OCI-LY7 (cell line): ENCODE results near the gene OGA.

ENCODE experiments used
- EZH2phosphoT487 ChIP-seq: fragments of 200-600 bp; sonication (generic); IDR thresholded peaks from 2 replicates; pipeline ENCODE4 v1.6.1; 2018; ENCODE audit warnings: low read depth, borderline replicate concordance, mild to moderate bottlenecking, mixed run types, antibody characterized with exemption, low read length, moderate library complexity, mixed read lengths
- TF ChIP-seq, protein P1 (sequence below): fragments of 200-600 bp; sonication (generic); conservative IDR thresholded peaks from 2 replicates; pipeline ENCODE4 v1.5.1; 2014; ENCODE audit warnings: mild to moderate bottlenecking, antibody characterized with exemption, low read length, moderate library complexity, mixed read lengths

DNA sequence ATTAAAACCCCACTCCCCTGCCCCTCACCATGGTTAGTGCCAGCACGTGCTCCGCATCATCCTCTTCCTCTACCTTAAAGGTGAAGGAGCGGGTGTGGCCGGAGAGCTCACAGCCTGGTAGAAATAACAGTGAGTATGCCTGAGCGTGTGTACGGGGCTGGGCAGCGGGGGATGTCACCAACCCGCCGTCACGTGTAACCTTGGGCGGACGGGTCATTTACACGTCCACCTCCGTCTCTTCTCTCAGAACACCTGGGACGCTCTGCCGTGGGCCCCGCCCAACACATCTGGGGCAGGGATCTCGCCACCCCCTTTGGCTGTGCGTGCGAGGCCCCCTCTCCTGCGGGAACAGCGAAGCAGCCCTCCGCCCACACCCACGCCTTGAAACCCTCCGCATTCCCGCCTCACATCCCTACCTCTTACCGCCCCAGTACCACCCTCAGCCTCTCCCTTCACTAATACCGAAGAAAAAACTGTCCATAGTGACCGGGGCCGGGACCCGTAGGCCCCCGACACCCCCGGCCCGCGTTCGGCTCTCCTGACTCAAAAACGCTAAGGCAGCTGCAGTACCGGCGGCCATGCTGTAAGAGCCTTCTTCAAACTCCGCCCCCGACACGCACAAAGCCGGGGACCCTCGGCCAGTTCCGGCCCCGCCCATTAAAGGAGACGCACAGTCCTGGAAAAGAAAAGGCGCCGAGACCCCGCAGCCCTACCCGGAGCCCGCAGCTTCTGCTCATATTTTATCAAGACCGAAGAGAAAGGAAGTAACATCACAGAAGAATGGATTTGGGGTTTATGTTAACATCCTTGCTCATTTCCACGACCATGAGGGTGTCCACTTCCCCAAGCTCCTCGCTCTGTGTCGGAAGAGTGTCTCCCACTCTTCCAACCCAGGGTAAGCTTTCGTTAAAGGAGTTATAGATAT, 35.2 kb downstream of the OGA start, which contains the start of gene NPM3:
- TF ChIP-seq, protein P1, sequence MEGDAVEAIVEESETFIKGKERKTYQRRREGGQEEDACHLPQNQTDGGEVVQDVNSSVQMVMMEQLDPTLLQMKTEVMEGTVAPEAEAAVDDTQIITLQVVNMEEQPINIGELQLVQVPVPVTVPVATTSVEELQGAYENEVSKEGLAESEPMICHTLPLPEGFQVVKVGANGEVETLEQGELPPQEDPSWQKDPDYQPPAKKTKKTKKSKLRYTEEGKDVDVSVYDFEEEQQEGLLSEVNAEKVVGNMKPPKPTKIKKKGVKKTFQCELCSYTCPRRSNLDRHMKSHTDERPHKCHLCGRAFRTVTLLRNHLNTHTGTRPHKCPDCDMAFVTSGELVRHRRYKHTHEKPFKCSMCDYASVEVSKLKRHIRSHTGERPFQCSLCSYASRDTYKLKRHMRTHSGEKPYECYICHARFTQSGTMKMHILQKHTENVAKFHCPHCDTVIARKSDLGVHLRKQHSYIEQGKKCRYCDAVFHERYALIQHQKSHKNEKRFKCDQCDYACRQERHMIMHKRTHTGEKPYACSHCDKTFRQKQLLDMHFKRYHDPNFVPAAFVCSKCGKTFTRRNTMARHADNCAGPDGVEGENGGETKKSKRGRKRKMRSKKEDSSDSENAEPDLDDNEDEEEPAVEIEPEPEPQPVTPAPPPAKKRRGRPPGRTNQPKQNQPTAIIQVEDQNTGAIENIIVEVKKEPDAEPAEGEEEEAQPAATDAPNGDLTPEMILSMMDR, result no peak
- no peak for TF ChIP-seq EZH2phosphoT487
